HUES6 (cell line): ENCODE data around the gene DAPK1.

Experiments
- H3K27ac ChIP-seq: 2 replicates; pipeline ENCODE4 v1.7.0; 2013; ENCODE audit warnings: low read depth, mild to moderate bottlenecking, low read length, inconsistent platforms
- H3K27me3 ChIP-seq: 2 replicates; pipeline ENCODE4 v1.6.1; 2013; ENCODE audit warnings: low read length; ENCODE audit not compliant: control insufficient read depth, insufficient read depth
- H3K36me3 ChIP-seq: 2 replicates; pipeline ENCODE4 v1.6.1; 2013; ENCODE audit warnings: low read length; ENCODE audit not compliant: control insufficient read depth, insufficient read depth
- H3K4me1 ChIP-seq: 2 replicates; pipeline ENCODE4 v1.6.1; 2013; ENCODE audit warnings: low read length; ENCODE audit not compliant: control insufficient read depth, insufficient read depth
- H3K4me3 ChIP-seq: 2 replicates; pipeline ENCODE4 v1.5.1; 2013; ENCODE audit warnings: low read depth, low read length
- H3K9ac ChIP-seq: one replicate; pipeline ENCODE4 v1.6.1; 2013; ENCODE audit warnings: mild to moderate bottlenecking, low read length
- H3K9me3 ChIP-seq: 2 replicates; pipeline ENCODE4 v1.6.1; 2013; ENCODE audit warnings: low read depth, low read length; ENCODE audit not compliant: control insufficient read depth, insufficient read depth

The DAPK1 gene

DNA sequence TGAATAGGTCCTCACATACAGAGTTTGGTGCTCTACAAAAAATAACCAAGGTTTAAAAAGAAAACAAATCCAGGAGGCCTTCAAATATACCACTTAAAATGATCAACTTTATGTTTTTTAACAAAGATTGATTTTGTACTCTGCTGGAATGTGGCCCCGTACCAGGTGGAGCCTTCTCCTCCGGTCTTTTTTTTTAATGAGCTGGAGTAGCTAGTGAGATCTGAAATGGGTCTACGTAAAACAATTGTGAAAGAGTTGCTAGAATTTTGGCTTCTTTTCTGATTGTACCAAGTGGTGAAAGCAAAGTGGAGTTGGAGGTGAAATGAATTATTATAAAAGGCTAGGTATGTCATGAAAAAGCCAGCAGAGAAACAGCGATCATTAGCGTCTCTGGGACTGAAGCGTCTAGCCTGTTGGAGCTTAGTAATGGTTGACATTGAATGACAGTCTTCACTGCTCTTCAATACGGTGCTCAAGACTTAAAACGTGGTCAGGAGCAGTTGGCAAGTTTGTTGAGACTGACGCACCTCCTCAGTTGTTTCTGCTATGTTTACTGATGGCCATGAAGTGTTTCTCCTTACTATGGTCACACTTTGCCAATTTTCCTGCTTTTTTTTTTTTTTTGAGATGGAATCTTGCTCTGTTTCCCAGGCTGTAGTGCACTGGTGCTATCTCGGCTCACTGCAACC is 84.4 kb downstream of the DAPK1 start:
- Histone ChIP-seq H3K4me3 (no peak overlapping the region), H3K4me1 (peaks cover 8% of the 10 kb centered on the region; the same call in 1 of the 2 replicates), H3K27ac (no peak overlapping the region), H3K27me3 (no peaks in the 10 kb centered on the region), H3K9me3 (no peaks in the 10 kb centered on the region), H3K9ac (no peak overlapping the region), H3K36me3 (no peaks in the 10 kb centered on the region)

DNA sequence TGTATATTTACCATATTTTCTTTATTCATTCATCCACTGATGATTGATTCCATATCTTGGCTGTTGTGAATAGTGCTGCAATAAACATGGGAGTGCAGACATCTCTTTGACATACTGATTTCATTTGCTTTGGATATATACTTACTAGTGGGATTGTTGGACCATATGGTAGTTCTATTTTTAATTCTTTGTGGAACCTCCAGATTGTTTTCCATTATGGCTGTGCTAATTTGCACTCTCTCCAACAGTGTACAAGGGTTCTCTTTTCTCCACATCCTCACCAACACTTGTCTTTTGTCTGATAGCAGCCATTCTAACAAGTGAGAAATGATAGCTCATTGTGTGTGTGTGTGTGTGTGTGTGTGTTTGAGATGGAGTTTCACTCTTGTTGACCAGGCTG is 86.7 kb downstream of the DAPK1 start:
- peaks cover 8% of the 10 kb centered on the region; the same call in 1 of the 2 replicates for H3K4me1 ChIP-seq
- no peak overlapping the region for H3K27ac ChIP-seq
- no peak overlapping the region for H3K9ac ChIP-seq
- no peaks in the 10 kb centered on the region for H3K36me3 ChIP-seq
- no peaks in the 10 kb centered on the region for H3K9me3 ChIP-seq
- no peaks in the 10 kb centered on the region for H3K27me3 ChIP-seq
- H3K4me3 ChIP-seq = no peak overlapping the region

DNA sequence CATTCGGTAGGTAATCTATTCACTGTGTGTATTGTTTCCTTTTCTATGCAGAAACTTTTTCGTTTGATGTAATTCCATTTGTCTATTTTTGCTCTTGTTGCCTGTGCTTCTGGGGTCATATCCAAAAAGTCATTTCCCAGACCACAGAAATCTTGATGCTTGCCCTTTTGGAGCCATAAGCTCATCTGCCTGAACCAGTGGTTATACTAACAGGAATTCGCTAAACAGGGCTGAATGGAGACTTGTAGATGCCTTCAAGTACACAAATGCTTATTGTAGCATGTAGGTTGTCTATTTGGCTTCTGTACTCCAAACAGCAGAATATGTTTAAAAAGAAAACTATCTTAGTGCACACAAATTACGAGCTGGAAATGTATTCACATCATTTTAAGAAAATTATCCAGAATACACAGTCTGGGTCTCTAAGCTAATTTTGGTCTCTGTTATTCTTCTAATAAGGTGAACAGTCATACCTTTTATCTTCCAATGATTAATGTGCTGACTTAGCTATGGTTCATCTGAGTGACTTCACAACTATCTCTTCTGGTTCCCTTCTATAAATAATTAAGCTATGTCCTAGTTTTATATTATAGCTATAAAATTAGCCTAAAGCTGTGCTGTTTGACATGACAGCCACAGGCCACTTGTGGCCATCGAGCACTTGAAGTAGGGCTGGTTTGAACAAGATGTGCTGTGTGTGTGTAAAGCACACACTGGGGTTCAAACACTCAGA is 87.6 kb downstream of the DAPK1 start:
- no peak overlapping the region for H3K9ac ChIP-seq
- H3K4me3 ChIP-seq = no peak overlapping the region
- no peaks in the 10 kb centered on the region for H3K27me3 ChIP-seq
- H3K4me1 ChIP-seq = peaks cover 8% of the 10 kb centered on the region; the same call in 1 of the 2 replicates
- H3K9me3 ChIP-seq = no peaks in the 10 kb centered on the region
- H3K36me3 ChIP-seq = no peaks in the 10 kb centered on the region
- no peak overlapping the region for H3K27ac ChIP-seq

DNA sequence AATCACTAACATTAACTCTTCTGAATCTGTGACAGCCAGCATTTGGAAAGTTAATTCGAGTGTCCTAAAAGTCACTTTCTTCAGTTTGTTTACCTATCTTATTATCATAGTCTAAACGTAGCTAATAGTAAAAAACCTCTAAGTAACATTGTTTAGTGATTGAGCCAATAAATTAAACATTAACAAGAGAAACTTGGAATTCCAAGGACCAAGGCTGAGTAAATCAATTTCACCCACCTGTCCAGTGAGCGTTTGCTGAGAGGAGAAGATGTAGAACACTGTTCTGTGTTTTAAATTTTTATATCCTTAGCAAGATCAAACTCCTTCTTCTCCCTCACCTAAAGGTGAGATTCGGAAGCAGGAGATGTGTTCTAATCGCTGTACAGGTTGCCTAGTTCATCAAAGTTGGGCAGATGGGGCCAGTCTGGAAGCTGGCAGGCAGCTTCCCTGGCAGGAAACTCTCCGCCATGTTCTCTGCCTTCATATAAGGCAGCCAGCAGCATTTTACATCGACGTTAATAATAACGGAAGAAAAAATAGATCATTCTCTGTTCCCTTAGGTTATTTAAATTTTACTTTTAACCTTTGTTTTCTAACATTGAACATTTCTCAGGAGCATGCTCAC is 89.2 kb downstream of the DAPK1 start:
- Histone ChIP-seq H3K27me3 (no peaks in the 10 kb centered on the region), H3K4me3 (no peak overlapping the region), H3K36me3 (no peaks in the 10 kb centered on the region), H3K9me3 (no peaks in the 10 kb centered on the region), H3K4me1 (0 out of 2 replicates have a peak, but pooled peaks cover 2% of the 10 kb centered on the region), H3K9ac (no peak overlapping the region), H3K27ac (no peak overlapping the region)

DNA sequence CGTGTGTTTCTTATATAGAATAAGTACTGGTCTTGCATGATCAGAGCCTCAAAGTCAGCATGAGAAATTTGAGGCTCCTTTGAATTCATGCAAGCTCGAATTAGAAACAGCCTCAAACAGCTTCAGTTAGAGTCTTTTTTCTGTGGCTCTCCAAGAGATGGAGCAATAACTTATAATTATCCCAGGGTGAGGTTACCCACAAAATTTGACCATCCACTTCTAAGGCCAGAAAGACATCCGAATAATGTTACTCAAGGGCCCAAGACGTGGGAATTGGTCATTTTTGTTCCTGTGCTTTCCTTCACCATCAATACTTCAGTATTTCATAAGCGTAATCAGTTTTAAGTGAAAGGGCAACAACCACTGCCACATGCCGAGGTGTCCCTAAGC is 89.7 kb downstream of the DAPK1 start:
- H3K27me3 ChIP-seq = no peaks in the 10 kb centered on the region
- H3K4me3 ChIP-seq = no peak overlapping the region

DNA sequence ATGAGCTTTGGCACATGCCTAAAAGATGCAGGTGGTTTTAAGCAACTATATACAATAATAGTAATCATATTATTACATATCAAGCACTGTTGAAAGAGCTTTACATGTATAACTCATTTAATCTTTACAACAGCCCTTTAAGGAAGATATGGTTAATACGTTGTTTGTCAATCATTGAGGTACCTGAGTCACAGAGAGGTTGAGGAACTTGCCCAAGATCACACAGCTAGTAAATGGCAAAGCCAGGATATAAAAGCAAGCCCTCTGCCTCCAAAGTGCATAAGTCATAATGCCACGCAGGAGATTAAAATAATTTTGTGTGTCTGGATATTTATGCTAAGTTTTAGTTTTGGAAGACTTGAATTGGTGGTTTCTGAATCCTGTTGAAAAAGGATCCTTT is 90.2 kb downstream of the DAPK1 start:
- Histone ChIP-seq H3K9ac (no peak overlapping the region), H3K36me3 (no peaks in the 10 kb centered on the region)

More for the DNA sequence above, 89.7 kb downstream of the DAPK1 start:
- H3K36me3 ChIP-seq = no peaks in the 10 kb centered on the region
- H3K9me3 ChIP-seq = no peaks in the 10 kb centered on the region
- H3K9ac ChIP-seq = no peak overlapping the region
- no peak overlapping the region for H3K27ac ChIP-seq
- peaks cover 7% of the 10 kb centered on the region for H3K4me1 ChIP-seq

DNA sequence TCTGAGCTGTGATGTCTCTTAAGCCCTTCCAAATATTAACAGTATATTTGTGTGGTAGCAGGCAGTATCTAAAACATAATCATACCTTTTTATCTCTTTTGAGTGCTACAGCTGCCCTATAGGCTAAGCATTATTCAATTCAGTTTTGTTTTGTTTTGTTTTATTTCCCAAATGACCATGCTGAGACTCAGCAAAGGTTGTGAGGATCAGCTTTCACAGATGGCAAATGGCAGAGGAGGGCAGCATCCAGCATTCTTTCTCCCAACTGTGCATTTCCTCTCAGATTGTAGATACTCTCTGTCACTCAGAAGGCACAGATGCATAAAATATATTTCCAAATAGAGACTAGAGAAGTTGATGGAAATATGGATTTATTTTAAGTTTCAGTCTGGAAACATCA is 90.7 kb downstream of the DAPK1 start:
- no peaks in the 10 kb centered on the region for H3K9me3 ChIP-seq
- H3K9ac ChIP-seq = no peak overlapping the region
- H3K4me1 ChIP-seq = peaks cover 17% of the 10 kb centered on the region
- no peak overlapping the region for H3K4me3 ChIP-seq
- H3K36me3 ChIP-seq = no peaks in the 10 kb centered on the region
- H3K27ac ChIP-seq = no peak overlapping the region
- H3K27me3 ChIP-seq = no peaks in the 10 kb centered on the region

More for the DNA sequence above, 90.2 kb downstream of the DAPK1 start:
- H3K27me3 ChIP-seq = no peaks in the 10 kb centered on the region
- H3K9me3 ChIP-seq = no peaks in the 10 kb centered on the region
- no peak overlapping the region for H3K4me3 ChIP-seq
- no peak overlapping the region for H3K27ac ChIP-seq
- H3K4me1 ChIP-seq = peaks cover 12% of the 10 kb centered on the region

DNA sequence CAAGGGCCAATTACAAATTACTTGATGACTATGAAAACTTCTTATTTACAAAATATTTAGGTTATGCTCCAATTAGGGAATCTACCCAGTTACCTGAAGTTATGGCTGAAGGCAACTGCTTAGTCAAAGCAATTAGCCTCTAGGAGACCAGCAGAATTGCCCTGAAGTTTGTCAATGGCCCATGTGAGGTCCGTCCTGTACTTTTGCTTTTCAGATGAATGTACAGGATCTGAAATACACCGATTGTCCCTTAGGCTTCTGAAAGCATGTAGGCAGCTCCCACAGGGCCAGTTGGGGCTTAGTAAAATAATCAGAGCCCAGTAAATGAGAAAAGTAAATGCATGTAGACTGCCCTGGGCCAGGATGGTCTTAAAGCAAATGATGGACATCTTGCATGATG is 93.3 kb downstream of the DAPK1 start:
- Histone ChIP-seq H3K9me3 (no peaks in the 10 kb centered on the region), H3K4me3 (no peak overlapping the region), H3K9ac (no peak overlapping the region), H3K36me3 (no peaks in the 10 kb centered on the region), H3K27me3 (no peaks in the 10 kb centered on the region), H3K27ac (no peak overlapping the region), H3K4me1 (peaks cover 27% of the 10 kb centered on the region)

DNA sequence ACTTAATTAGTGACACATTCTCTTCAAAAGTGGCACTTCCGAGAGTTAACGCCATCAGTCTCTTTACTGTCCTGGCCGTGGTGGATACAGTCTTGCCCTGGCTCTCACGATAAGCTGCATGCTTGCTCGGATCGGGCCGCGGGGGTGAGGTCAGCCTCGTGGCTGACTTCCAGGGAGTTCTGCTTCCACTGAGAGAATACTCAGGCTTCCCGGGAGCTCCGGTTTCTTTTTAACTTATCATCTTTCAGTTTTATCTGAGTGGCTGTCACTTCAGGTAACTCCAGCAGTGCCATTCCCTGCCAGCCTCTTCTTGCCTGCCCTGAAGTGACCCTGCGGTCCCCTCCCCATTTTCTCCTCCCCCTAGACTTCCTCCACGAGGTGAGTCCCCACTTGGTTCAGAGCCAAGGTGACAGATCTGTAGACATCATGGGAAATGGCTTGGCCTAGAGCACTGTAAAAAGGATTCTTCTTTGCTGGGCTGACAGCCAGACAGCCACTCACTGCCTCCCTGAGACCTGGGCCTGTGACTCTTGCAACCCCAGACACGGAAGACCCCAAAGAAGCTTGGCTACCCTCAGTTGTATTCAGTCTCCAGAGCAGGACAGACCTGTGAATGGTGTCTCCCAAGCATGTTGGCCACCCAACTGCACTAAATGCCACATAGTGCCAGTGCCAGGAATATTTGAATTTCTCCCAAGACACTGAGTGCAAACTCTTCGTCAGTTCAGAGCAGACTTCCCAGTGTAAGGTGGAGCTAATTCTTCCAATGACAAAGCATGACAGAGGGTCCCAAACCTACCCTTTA is 95.1 kb downstream of the DAPK1 start:
- no peak overlapping the region for H3K9ac ChIP-seq
- no peaks in the 10 kb centered on the region for H3K36me3 ChIP-seq
- no peak overlapping the region for H3K4me3 ChIP-seq
- no peak overlapping the region; the same call in 1 of the 2 replicates for H3K27ac ChIP-seq
- no peaks in the 10 kb centered on the region for H3K9me3 ChIP-seq
- peaks cover 41% of the 10 kb centered on the region for H3K4me1 ChIP-seq
- H3K27me3 ChIP-seq = no peaks in the 10 kb centered on the region

DNA sequence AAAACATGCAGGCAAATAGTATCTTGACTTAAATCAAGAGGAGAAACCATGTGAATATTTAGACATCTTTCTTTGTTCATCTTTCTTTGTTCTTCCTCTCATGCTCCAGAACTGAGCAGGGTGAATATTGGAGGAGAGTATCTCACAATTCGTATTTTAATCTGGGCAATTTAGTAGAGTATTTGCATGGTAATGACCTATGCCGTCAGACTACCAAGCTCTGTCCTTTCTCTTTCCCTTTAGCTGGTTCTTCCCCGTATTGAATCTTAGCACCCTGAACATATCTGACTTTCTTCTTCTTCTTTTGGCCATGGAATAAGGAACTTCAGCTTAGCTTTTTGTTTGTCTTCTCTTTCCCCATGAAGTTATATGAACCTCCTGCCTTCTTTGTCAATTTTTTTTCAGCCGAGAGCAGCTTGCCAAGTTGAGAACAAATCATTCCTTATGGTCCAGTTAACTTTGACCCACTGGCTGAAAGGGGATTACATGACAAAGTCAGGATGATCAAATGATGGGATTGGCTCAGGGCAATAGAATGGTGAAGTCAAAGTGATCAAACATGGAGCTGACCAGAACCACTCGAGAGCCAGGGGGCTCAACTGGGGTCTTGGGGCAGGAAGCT is 95.8 kb downstream of the DAPK1 start:
- H3K4me3 ChIP-seq = no peak overlapping the region
- H3K9ac ChIP-seq = no peak overlapping the region
- H3K27ac ChIP-seq = no peak overlapping the region

More for the DNA sequence above, 95.8 kb downstream of the DAPK1 start:
- Histone ChIP-seq H3K4me1 (peaks cover 43% of the 10 kb centered on the region), H3K27me3 (no peaks in the 10 kb centered on the region), H3K9me3 (no peaks in the 10 kb centered on the region), H3K36me3 (no peaks in the 10 kb centered on the region)
